Activated T-helper 1 cell treated with anti-CD3 and anti-CD28 coated beads, Interleukin-2, amount 50 U/mL, for 16 hours (primary cell): ENCODE measurements around the gene RAB31.

Experiments
- DNase-seq, 2 donors: peaks; one replicate each; pipeline ENCODE4 v3.0.0-alpha.2; 2020; ENCODE audit warnings: low read depth in 1 of 2, low spot score in 1 of 2

RAB31 gene

GRCh38 chr18:9787712-9788111 lies 79.6 kb downstream of the RAB31 start:
- DNase-seq: no peak

- no peak for DNase-seq
These were observed 80.0 kb downstream of the RAB31 start for GRCh38 chr18:9788140-9788539.

GRCh38 chr18:9788860-9789259 lies 80.8 kb downstream of the RAB31 start:
- DNase-seq: no peak

GRCh38 chr18:9790261-9790660 lies 82.2 kb downstream of the RAB31 start:
- DNase-seq: no peak

GRCh38 chr18:9791991-9792390 lies 83.9 kb downstream of the RAB31 start:
- no peak for DNase-seq

- DNase-seq: no peak
These were observed 84.6 kb downstream of the RAB31 start for GRCh38 chr18:9792565-9793245.

- no peak for DNase-seq
These were observed 87.9 kb downstream of the RAB31 start for GRCh38 chr18:9796011-9796410.

- no peak for DNase-seq
These were observed 88.9 kb downstream of the RAB31 start for GRCh38 chr18:9796935-9797549.

GRCh38 chr18:9802175-9803062 lies 94.3 kb downstream of the RAB31 start:
- DNase-seq: no peak

- no peak for DNase-seq
These were observed 95.1 kb downstream of the RAB31 start for GRCh38 chr18:9803063-9803697.

- no peak for DNase-seq
These were observed 95.8 kb downstream of the RAB31 start for GRCh38 chr18:9803698-9804516.

- no peak for DNase-seq
These were observed 96.5 kb downstream of the RAB31 start for GRCh38 chr18:9804517-9805104.

- no peak for DNase-seq
These were observed 98.8 kb downstream of the RAB31 start for GRCh38 chr18:9806905-9807304.

- DNase-seq: no peak
These were observed 100.5 kb downstream of the RAB31 start for GRCh38 chr18:9808295-9809241.

GRCh38 chr18:9809697-9810096 lies 101.6 kb downstream of the RAB31 start:
- no peak for DNase-seq

GRCh38 chr18:9810299-9810698 lies 102.2 kb downstream of the RAB31 start:
- DNase-seq: no peak

- no peak for DNase-seq
These were observed 103.0 kb downstream of the RAB31 start for GRCh38 chr18:9810994-9811705.

GRCh38 chr18:9811978-9812377 lies 103.9 kb downstream of the RAB31 start:
- DNase-seq: no peak

- no peak for DNase-seq
These were observed 106.3 kb downstream of the RAB31 start for GRCh38 chr18:9814431-9814830.
